RCC 7860 (cell line): ENCODE measurements around the gene GRM8.
"Not testable (repeated sequence)": the region's sequence is repeated elsewhere in the genome, so short reads cannot be mapped to it uniquely, and the experiment has no call there.

ENCODE experiments used
- DNase-seq: peaks from one replicate; pipeline ENCODE4 v3.0.0-alpha.2; 2015; ENCODE audit warnings: low spot score
- FAIRE-seq: peaks from 2 replicates; lab custom pipeline; 2012; peaks lifted over from hg19 to GRCh38; lab: Jason Lieb, UNC

GRM8 gene

DNA sequence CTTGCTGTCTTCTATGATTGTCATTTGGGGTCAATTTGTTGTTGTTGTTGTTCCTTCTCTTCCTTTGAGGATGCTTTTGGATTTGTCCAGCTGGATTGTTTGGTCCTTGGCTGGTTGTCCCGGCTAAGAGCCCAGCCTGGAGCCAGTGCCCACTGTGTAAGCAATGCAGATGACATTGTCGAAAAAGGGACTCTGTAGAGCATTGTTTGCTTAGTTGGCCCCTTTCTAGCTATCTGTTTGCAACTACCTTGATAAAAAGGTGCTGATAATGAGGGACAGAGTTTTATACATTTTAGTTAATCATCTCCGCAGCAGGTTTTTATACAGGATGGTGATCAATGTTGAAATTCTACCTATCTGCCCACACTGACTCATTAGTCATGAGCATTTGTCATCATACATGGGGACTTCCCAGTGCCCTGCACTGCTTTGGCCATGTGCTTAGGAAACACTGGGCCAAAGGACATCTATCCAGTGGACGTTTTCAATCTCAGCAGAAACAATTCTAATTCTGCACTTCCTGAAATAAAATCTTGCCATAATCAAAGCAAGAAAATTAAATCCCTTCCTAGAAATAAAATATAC is 311.9 kb downstream of the GRM8 start:
- DNase-seq (peak; percentile 80), FAIRE-seq (peak; percentile 87)

DNA sequence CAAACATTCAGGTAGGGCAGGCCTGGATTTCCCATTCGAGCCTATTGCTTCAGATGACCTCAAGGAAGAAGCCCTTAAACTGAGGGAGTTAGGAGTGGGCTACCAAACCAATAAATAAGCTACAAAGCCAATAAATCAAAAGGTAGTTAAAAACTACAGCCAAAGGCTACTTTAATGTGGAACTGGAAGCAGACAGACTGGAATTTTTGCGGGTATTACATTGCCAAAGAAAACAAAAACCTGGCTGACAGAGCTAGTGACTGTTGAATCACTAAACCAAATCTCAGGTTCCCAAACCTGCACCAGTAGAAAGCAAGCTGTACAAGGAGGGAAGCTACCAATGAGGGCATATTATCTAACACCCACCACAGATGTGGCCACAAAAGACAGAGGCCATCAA is 315.6 kb downstream of the GRM8 start:
- DNase-seq (peak; percentile 77), FAIRE-seq (peak; percentile 80)

DNA sequence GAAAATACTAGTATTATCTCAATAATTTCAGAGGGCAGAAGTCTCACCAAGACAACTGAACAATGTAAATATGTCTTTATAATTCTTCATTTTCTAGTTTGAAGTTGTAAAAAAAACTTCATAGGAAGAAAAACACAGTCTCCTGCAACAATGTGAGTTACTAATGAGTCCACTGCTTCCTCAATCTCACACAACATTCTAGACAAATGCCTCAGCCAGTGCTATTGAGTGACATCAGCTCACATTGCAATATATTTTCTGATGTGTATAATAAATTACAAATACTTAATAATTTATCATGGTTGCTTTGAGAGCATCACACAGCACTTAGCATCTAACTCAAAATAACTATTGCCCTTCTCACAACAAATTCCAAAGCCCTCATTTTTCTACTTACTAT is 321.2 kb downstream of the GRM8 start:
- DNase-seq = no peak
- FAIRE-seq = no peak

DNA sequence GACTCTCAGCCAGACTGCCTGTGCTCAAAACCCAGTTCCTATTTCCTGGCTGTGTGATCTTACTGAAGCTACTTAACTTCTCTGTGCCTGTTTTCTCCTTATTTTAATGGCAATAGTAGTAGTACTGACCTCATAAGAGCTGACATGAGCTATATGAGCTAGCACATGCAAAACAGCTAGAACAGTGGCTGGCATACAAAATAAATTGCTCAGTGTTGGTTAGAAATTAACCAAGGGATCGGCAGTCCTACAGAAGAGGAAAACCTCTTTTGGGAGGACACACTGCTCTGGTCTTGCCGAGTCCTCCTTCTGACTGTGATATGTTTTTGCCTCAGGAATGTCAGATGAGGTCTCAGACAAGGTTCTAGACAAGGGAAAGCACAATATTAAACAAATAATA is 322.6 kb downstream of the GRM8 start:
- DNase-seq = no peak
- FAIRE-seq = no peak

DNA sequence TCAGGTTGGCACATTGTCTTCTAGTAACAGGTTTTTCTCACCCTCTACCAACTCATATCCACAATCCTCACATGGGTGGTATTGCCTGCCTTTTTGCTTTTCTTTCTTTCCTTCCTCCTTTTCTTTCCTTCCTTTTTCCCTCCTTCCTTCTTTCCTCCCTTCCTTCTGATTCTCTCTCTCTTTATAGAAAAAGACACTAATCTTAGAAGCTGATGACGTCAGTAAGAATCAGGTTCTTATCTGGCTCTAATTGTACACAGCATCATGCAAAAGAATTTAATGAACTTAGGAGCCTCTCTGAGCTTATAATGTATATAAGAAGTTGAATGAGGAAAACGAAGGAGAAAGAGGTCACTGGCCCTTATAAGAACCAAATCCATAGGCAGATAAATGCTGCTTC is 328.3 kb downstream of the GRM8 start:
- no peak for DNase-seq
- FAIRE-seq = no peak

DNA sequence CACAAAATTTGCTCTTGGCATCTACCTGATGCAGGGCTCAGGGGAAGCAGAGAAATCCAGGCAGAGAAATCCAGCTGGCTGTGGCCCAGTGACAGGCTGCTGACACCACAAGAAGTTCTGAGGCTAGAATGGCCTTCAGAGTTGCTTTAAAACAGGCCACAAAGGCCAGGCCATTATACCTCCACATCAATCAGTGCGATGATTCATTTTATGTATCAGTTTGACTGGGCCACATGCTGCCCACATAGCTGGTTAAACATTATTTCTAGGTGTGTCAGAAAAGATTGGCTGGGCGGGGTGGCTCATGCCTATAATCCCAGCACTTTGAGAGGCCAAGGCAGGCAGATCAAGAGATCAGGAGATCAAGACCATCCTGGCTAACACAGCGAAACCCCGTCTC is 341.1 kb downstream of the GRM8 start:
- peak; percentile 81 for FAIRE-seq
- DNase-seq = peak; percentile 65

DNA sequence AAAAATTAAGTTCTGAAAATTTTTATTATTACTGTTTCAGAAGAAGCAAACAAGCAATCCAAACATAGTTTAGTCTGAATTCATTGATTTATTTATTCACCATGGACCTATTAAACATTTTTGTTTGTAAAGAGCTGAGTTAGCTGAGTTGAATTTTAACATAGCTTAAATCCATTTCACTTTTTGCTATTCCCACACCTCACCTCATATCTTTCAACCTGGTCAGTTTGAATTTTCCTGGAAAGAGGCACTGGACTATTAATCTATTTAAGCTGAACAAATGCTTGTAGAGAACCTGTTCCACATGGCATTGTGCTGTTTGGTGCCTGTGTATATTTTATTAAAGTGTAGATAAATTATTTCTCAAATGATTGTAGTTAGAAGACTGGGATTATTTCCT is 344.2 kb downstream of the GRM8 start:
- FAIRE-seq = not testable (repeated sequence)

DNA sequence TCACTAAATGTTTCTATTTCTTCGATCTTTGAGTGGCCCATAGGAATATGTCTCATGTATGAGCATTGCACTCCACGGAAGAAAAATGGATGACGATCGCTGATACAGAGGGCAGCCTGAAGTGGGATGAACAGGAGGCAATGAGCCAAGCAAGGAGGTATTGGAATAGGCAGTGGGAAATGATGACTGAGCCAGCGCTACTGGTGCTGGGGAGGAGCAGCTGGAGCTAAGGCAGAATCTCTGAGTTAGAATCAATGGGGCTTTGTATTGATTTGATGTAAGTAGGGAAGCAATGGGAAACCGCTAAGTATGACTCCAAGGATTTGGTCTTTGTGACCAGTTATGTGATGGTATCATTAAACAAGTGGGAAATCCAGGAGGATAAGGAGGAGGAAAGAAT is 345.1 kb downstream of the GRM8 start:
- not testable (repeated sequence) for DNase-seq, FAIRE-seq

More for the DNA sequence above, 344.2 kb downstream of the GRM8 start:
- not testable (repeated sequence) for DNase-seq

DNA sequence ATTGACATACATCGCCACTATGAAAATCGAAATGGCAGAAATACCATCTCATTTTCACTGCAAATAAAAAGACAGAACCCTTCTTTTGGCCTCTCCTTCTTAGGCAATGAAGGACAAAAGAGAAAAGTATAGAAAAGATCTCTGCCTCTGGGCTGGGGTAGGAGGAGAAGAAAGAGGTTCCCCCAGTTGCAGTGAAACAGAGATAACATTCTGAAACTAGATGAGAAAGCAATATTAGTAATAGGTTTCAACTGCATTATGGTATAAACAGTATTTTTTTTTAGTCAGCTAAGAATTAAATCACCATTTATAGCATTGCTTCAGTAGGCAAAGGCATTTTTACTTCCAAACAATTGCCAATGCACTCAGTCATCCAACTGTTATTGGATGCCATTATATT is 347.5 kb downstream of the GRM8 start:
- not testable (repeated sequence) for DNase-seq, FAIRE-seq

DNA sequence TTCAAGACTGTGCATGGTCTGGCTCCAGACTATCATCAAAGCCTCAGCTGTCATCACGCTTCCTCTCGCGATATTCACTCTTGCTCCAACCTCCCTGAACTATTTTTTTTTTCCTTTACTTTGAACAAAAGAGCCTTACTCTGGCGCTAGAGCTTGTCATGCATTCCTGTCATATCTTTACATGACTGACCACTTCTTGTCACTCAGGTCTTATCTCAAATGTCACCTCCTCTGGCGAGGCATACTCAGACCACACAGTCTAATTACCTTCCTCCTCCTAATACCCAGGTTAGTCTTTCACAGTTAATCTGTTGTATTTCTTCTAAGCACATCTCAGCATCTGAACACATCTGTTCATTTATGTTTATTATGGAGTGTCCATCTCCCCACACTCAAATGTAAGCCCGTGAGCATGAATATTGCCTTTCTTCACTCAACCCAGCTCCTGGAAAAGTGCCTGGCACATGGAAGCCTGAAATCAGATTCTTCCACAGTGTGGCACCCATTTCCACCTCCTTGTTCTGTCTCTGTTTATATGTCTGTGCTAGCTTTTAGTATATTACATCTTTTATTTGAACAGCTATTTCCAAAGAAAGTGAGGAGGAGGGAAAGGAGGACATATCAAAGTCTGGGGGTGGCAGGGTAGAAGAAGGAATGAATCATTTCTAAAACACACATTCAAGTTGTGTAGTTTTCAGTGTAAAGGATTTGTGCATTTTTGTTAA is 351.5 kb downstream of the GRM8 start:
- not testable (repeated sequence) for DNase-seq, FAIRE-seq

DNA sequence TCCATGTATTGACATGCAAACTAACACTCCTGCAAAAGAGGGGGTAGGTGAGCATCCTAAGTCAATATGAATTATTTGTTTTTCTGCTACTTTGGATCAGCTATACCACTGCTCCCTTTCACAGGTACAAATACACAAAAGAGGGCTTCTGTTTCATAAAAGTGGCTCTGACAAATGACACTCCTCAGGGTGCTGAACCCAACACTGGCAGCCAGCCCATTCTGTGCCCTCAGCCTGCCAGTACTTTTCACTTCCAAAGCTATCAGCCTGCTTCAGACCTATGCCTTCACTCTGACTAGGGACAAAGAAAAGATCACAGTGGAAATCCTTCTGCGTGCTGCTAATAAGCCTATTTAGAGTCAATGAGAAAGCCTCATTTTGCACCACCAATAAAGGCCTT is 364.8 kb downstream of the GRM8 start:
- not testable (repeated sequence) for FAIRE-seq, DNase-seq

DNA sequence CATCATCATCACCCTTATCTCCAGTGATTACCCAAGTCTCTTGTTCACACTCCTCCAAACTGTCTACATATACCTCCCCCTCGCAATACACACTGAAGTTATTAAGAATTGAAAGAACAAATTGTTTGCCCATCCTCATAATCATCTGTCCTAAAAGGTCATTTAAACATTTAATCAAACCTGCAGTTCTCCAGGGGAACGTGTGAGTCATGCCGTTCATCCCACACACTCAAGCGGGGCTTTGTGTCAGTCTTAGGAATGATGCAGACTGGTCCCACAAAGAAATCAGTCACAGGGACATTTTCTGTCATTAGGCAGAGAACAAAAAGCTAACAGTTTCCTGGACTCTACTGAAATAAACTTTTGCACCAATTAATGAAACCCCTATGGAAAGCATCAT is 365.2 kb downstream of the GRM8 start:
- DNase-seq, FAIRE-seq: not testable (repeated sequence)

DNA sequence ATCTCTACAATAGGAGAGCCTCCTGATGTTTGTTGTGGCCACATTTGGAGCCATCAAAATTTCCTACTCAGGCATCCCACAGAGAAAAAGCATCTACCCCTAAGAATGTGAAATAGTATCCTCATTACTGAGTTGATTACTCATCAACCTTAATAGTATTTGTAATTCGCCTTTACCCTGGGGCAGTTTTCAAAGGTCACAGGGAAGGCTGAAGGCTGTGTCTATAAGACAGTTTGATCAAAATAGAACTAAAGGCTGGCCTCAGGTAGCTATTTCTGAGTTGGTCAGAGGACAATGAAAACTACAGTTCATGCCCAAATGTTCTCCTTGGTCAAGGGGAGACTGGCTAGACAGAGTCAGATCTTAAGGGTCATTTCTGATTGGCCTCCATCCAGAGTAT is 370.0 kb downstream of the GRM8 start:
- not testable (repeated sequence) for FAIRE-seq, DNase-seq

DNA sequence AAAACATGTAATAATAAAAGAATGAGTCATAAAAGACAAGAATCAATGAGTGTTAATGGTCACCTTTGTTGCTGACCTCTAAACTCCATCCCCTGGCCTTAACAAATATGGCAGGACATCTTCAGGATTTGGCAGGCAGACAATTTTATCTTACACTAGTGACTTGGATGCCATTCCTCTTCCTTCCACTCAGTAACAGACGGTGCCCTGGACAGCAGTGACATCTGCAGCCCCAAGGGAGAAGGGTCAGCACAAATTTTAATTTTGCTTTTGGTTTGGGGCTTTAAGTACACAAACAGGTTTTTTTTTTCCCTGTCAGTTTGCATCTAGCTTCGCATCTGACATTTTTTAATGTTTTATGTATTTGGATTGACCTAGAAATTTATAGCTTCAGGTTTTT is 370.8 kb downstream of the GRM8 start:
- not testable (repeated sequence) for DNase-seq, FAIRE-seq

DNA sequence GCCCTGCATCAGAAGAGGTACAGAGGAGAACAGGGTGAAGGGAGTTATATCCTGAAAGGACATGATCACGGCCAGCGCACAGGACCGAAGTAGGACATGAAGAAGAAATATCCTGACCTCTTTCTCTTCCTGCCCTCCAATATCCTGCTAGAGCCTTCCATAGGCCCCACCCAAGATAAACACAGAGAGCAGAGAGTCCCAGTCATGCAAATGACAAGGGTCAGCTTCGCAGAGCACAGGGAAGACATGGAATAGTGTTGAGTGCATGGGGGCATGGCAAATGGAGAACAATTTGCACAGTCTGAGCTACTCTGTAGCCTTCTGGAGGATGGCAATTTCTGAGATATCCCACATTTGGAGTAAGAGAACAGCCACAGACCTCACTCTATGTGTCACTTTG is 371.4 kb downstream of the GRM8 start:
- no peak for FAIRE-seq

DNA sequence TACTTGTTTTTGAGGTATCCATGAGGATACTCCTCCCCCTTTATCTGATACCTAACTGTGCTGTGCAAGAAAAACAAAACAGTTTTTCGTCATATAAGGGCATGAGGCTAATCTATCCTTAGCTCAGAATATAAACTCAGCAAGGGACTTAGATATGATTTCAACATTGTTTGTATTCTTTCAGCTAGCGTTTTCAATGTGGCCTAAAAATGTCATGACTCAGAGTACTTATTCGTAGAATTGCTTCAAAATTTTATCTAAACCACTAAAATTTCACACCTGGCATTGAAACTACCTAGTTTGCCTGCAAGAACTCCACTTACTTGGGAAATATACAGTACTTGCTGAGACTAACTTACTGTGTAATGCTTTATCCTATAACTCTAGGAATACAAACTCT is 376.2 kb downstream of the GRM8 start:
- DNase-seq, FAIRE-seq: not testable (repeated sequence)

More for the DNA sequence above, 371.4 kb downstream of the GRM8 start:
- no peak for DNase-seq

DNA sequence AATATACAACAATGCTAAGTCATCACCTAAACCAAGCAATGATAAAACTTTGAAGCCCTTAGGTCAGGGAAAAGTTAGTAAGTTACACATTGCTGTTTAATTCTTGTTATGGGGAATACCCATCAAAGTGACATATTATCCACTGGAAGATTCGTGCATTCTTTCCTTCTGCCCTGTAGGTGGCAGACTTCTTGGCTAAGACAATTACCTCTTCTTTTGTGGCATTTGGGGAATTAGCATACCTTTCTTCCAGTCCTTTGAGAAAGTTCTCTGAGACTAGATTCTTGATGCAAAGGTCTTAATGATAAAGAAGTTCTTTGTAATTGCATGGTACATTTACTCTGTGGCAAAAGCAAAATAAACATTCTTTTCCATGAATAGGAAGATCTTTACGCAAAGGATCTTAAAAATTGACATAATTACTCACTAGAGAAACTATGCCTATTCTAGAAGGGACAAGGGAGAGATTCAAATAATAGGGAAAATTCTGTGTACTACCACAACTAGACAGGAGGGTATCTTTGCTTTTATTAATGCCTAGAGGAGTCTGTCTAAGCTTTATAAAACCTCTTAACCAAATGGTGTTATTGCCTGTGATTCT is 395.9 kb downstream of the GRM8 start:
- DNase-seq (peak; percentile 36), FAIRE-seq (peak; percentile 38)

DNA sequence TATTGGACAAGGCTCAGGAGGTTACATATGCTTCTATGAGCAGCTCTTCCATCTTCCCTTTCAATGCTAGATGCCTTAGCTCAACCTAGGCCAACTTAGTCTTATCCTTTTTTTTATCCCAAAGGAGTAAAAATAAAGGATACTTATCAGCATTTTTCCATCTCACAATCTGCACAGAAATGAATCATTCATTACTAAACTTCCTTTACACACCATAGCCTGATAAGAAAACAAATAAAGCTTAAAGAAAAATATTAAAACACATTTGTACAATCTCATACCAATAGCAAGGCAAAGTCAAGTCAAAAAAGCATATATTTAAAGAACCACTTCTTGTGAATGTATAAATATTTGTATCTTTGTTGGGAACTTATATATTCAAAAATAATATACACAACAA is 407.4 kb downstream of the GRM8 start:
- FAIRE-seq = no peak
- no peak for DNase-seq

DNA sequence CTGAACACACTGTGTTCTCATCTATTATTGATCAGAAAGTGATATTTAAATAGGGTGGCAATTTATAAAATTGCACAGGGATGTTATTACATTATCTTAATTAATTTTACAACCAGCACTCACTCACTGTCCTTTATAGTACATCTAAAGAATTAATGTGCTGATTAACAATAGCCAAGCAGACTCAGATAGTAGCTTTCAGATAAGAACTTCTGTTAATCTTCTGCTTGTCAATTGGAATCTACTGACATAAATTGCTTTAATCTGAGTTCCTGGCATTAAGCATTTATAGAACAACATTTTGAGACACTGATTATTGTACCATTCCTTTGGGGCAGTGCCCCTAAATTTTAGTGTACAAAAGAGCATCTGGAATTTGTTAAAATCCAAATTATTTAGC is 408.9 kb downstream of the GRM8 start:
- FAIRE-seq (no peak), DNase-seq (no peak)

DNA sequence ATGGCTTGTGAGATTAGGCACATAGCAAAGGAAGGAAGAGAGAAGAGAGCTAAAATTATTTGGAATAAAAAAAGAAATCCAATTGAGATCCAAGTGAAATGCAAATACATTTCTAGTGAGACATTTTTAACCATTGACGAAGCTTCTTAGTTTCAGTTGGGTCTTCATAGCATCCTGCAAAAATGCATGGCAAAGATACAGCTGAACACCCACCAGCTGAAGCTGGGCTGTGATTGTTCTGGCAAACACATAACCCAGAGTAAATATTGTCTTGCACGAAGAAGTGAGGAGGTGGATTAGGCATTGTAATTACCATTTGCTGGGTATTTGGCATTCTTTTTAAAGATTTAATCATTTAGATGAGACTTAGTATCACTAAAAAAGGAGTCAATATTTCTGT is 409.4 kb downstream of the GRM8 start:
- FAIRE-seq (no peak), DNase-seq (no peak)

DNA sequence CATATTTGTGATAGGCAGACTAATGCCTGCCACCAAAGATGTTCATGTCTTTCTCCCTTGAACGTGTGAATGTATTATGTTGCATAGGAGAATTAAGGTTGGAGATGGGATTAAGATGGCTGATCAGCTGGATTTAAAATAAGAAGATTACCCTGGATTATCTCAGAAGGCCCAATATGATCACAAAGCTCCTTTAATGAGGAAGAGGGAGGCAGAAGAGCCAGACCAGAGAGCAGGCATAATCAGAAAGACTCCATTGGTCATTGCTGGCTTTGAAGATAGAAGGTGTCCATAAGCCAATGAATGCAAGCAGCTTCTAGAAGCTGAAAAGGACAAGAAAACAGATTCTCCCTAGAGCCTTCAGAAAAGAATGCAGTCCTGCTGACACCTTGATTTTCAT is 410.3 kb downstream of the GRM8 start:
- no peak for FAIRE-seq
- DNase-seq = no peak

DNA sequence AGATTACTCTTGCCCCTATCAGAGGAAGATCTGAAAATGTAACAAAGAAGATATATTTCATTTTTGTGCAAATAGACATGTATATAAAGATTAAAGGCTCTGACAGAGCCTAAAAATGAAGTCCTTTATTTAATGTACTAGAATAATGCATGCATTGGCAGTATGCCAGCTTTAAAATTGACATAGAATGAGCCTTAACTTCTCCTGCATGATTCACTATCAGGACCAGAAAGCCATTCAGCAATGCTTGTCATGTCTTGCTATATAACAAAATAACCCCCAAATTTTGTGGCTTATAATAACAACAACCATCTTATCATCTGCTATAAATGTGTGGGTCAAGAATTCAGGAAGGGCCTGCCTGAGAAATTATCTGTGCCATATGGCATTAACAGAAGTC is 411.9 kb downstream of the GRM8 start:
- DNase-seq = no peak
- FAIRE-seq = no peak
